Measurements from ENCODE around the gene TPRG1.

Gene TPRG1

GRCh38 chr3:189282189-189282588 is 110.4 kb downstream of the TPRG1 start:
- H2BK12ac ChIP-seq (ENCODE audit: low read length in 2 of 2) = no peak overlapping the region
- no peaks in the 10 kb centered on the region for H3K27me3 ChIP-seq (ENCODE audit: control insufficient read depth in 1 of 2, insufficient read depth in 1 of 2, low read length in 2 of 2)
- H3K36me3 ChIP-seq (ENCODE audit: control insufficient read depth in 1 of 2, insufficient read depth in 2 of 2, low read depth in 1 of 2, low read length in 2 of 2) = no peaks in the 10 kb centered on the region
- H3K27ac ChIP-seq (ENCODE audit: low read length, poor library complexity, severe bottlenecking) = no peak overlapping the region
- no peak overlapping the region for H3K9ac ChIP-seq (ENCODE audit: low read length)
- H3K23ac ChIP-seq (ENCODE audit: low read length in 2 of 2) = no peak overlapping the region
- no peak overlapping the region for H3K4me2 ChIP-seq (ENCODE audit: low read length, poor library complexity, severe bottlenecking)
- H4K91ac ChIP-seq (ENCODE audit: low read length) = no peak overlapping the region
- H2BK15ac ChIP-seq (ENCODE audit: low read depth, poor library complexity, severe bottlenecking) = no peak overlapping the region
- no peak overlapping the region for H3K4ac ChIP-seq (ENCODE audit: low read depth in 1 of 2, low read length in 2 of 2)
- H3K4me3 ChIP-seq (ENCODE audit: insufficient read depth in 1 of 2, low read depth in 1 of 2, low read length in 2 of 2) = no peak overlapping the region
- H2AFZ ChIP-seq (ENCODE audit: low read depth, low read length) = no peak overlapping the region
- no peak for DNase-seq
- no peak overlapping the region for H3K18ac ChIP-seq (ENCODE audit: low read depth in 1 of 2, low read length in 2 of 2)
- H2AK5ac ChIP-seq (ENCODE audit: low read length, severe bottlenecking) = no peak overlapping the region
- no peak overlapping the region for H4K8ac ChIP-seq (ENCODE audit: low read length)
- no peak overlapping the region for H2BK120ac ChIP-seq (ENCODE audit: low read depth, low read length)
- no peaks in the 10 kb centered on the region for H3K9me3 ChIP-seq (ENCODE audit: control insufficient read depth, low read length)
- no peak overlapping the region for H3K14ac ChIP-seq (ENCODE audit: low read length in 2 of 2)
- WGBS = 74% methylated on average over 3 of the region's 3 CpGs
- no peaks in the 10 kb centered on the region for H3K79me1 ChIP-seq (replicated peaks; ENCODE audit: low read length, poor library complexity, severe bottlenecking)
- no peak overlapping the region for H2BK5ac ChIP-seq (ENCODE audit: low read depth, low read length, poor library complexity, severe bottlenecking)
- no peaks in the 10 kb centered on the region for H3K4me1 ChIP-seq (ENCODE audit: control insufficient read depth, insufficient read depth, low read depth, low read length)

GRCh38 chr3:189282741-189283140 is 111.0 kb downstream of the TPRG1 start:
- Histone ChIP-seq H3K36me3 (ENCODE audit: control insufficient read depth in 1 of 2, insufficient read depth in 2 of 2, low read depth in 1 of 2, low read length in 2 of 2) (no peaks in the 10 kb centered on the region), H3K9me3 (ENCODE audit: control insufficient read depth, low read length) (no peaks in the 10 kb centered on the region), H3K4me2 (ENCODE audit: low read length, poor library complexity, severe bottlenecking) (no peak overlapping the region), H3K79me1 (replicated peaks; ENCODE audit: low read length, poor library complexity, severe bottlenecking) (no peaks in the 10 kb centered on the region), H2BK5ac (ENCODE audit: low read depth, low read length, poor library complexity, severe bottlenecking) (no peak overlapping the region), H2BK120ac (ENCODE audit: low read depth, low read length) (no peak overlapping the region), H3K14ac (ENCODE audit: low read length in 2 of 2) (no peak overlapping the region), H3K27me3 (ENCODE audit: control insufficient read depth in 1 of 2, insufficient read depth in 1 of 2, low read length in 2 of 2) (no peaks in the 10 kb centered on the region), H2BK15ac (ENCODE audit: low read depth, poor library complexity, severe bottlenecking) (no peak overlapping the region), H3K18ac (ENCODE audit: low read depth in 1 of 2, low read length in 2 of 2) (no peak overlapping the region), H4K91ac (ENCODE audit: low read length) (no peak overlapping the region), H2AFZ (ENCODE audit: low read depth, low read length) (no peak overlapping the region), H2BK12ac (ENCODE audit: low read length in 2 of 2) (no peak overlapping the region), H3K4ac (ENCODE audit: low read depth in 1 of 2, low read length in 2 of 2) (no peak overlapping the region), H2AK5ac (ENCODE audit: low read length, severe bottlenecking) (no peak overlapping the region), H3K9ac (ENCODE audit: low read length) (no peak overlapping the region), H3K27ac (ENCODE audit: low read length, poor library complexity, severe bottlenecking) (peak overlapping the region; percentile 20), H4K8ac (ENCODE audit: low read length) (no peak overlapping the region), H3K4me3 (ENCODE audit: insufficient read depth in 1 of 2, low read depth in 1 of 2, low read length in 2 of 2) (no peak overlapping the region), H3K23ac (ENCODE audit: low read length in 2 of 2) (no peak overlapping the region), H3K4me1 (ENCODE audit: control insufficient read depth, insufficient read depth, low read depth, low read length) (no peaks in the 10 kb centered on the region)
- 87% methylated on average over 1 of the region's 3 CpGs for WGBS
- DNase-seq = no peak

- Histone ChIP-seq H2BK12ac (ENCODE audit: low read length in 2 of 2) (no peak overlapping the region), H3K4me3 (ENCODE audit: insufficient read depth in 1 of 2, low read depth in 1 of 2, low read length in 2 of 2) (no peak overlapping the region), H2BK15ac (ENCODE audit: low read depth, poor library complexity, severe bottlenecking) (no peak overlapping the region), H3K79me1 (replicated peaks; ENCODE audit: low read length, poor library complexity, severe bottlenecking) (no peaks in the 10 kb centered on the region), H4K91ac (ENCODE audit: low read length) (no peak overlapping the region), H3K36me3 (ENCODE audit: control insufficient read depth in 1 of 2, insufficient read depth in 2 of 2, low read depth in 1 of 2, low read length in 2 of 2) (no peaks in the 10 kb centered on the region), H4K8ac (ENCODE audit: low read length) (no peak overlapping the region), H3K4ac (ENCODE audit: low read depth in 1 of 2, low read length in 2 of 2) (no peak overlapping the region), H3K14ac (ENCODE audit: low read length in 2 of 2) (no peak overlapping the region), H2AK5ac (ENCODE audit: low read length, severe bottlenecking) (no peak overlapping the region), H2BK120ac (ENCODE audit: low read depth, low read length) (no peak overlapping the region), H3K27me3 (ENCODE audit: control insufficient read depth in 1 of 2, insufficient read depth in 1 of 2, low read length in 2 of 2) (no peaks in the 10 kb centered on the region), H3K23ac (ENCODE audit: low read length in 2 of 2) (no peak overlapping the region), H3K9ac (ENCODE audit: low read length) (no peak overlapping the region), H3K27ac (ENCODE audit: low read length, poor library complexity, severe bottlenecking) (no peak overlapping the region), H3K4me1 (ENCODE audit: control insufficient read depth, insufficient read depth, low read depth, low read length) (no peaks in the 10 kb centered on the region), H3K18ac (ENCODE audit: low read depth in 1 of 2, low read length in 2 of 2) (no peak overlapping the region), H2AFZ (ENCODE audit: low read depth, low read length) (no peak overlapping the region), H3K9me3 (ENCODE audit: control insufficient read depth, low read length) (no peaks in the 10 kb centered on the region), H3K4me2 (ENCODE audit: low read length, poor library complexity, severe bottlenecking) (no peak overlapping the region), H2BK5ac (ENCODE audit: low read depth, low read length, poor library complexity, severe bottlenecking) (no peak overlapping the region)
- no peak for DNase-seq
Measured at GRCh38 chr3:189286188-189286587, 114.4 kb downstream of the TPRG1 start.

- 95% methylated on average over 5 of the region's 5 CpGs for WGBS
- Histone ChIP-seq H3K27me3 (ENCODE audit: control insufficient read depth in 1 of 2, insufficient read depth in 1 of 2, low read length in 2 of 2) (no peaks in the 10 kb centered on the region), H3K4me2 (ENCODE audit: low read length, poor library complexity, severe bottlenecking) (no peak overlapping the region), H3K18ac (ENCODE audit: low read depth in 1 of 2, low read length in 2 of 2) (no peak overlapping the region), H3K36me3 (ENCODE audit: control insufficient read depth in 1 of 2, insufficient read depth in 2 of 2, low read depth in 1 of 2, low read length in 2 of 2) (no peaks in the 10 kb centered on the region), H3K14ac (ENCODE audit: low read length in 2 of 2) (no peak overlapping the region), H2BK12ac (ENCODE audit: low read length in 2 of 2) (no peak overlapping the region), H3K79me1 (replicated peaks; ENCODE audit: low read length, poor library complexity, severe bottlenecking) (no peaks in the 10 kb centered on the region), H3K27ac (ENCODE audit: low read length, poor library complexity, severe bottlenecking) (no peak overlapping the region), H4K91ac (ENCODE audit: low read length) (no peak overlapping the region), H3K4me3 (ENCODE audit: insufficient read depth in 1 of 2, low read depth in 1 of 2, low read length in 2 of 2) (no peak overlapping the region), H2BK15ac (ENCODE audit: low read depth, poor library complexity, severe bottlenecking) (no peak overlapping the region), H2BK5ac (ENCODE audit: low read depth, low read length, poor library complexity, severe bottlenecking) (no peak overlapping the region), H3K23ac (ENCODE audit: low read length in 2 of 2) (no peak overlapping the region), H2AK5ac (ENCODE audit: low read length, severe bottlenecking) (no peak overlapping the region), H3K9ac (ENCODE audit: low read length) (no peak overlapping the region), H3K9me3 (ENCODE audit: control insufficient read depth, low read length) (no peaks in the 10 kb centered on the region), H2AFZ (ENCODE audit: low read depth, low read length) (no peak overlapping the region), H3K4me1 (ENCODE audit: control insufficient read depth, insufficient read depth, low read depth, low read length) (no peaks in the 10 kb centered on the region), H4K8ac (ENCODE audit: low read length) (no peak overlapping the region), H2BK120ac (ENCODE audit: low read depth, low read length) (no peak overlapping the region), H3K4ac (ENCODE audit: low read depth in 1 of 2, low read length in 2 of 2) (no peak overlapping the region)
- DNase-seq = no peak
Measured at GRCh38 chr3:189286916-189287315, 115.1 kb downstream of the TPRG1 start.

Data from mesenchymal stem cell (in vitro differentiated cells and primary cell).